PC-3 (cell line): ENCODE measurements around the gene SLC7A7. TPM values are rescaled to one million over a fixed set of nuclear protein-coding genes. Genes with fewer than 3 reads are reported as not detected.
"Not testable (repeated sequence)": the region's sequence is repeated elsewhere in the genome, so short reads cannot be mapped to it uniquely, and the experiment has no call there.

Experiments used
- ATAC-seq: fragments of 200-7000 bp; cut with Tn5 transposase; 2 replicates; pipeline ENCODE4 v1.9.1; 2020; ENCODE audit warnings: mild to moderate bottlenecking, moderate library complexity
- Bru-seq: library from RNA; stranded (reverse); fragments of 400-500 nt; gene quantifications from one replicate; lab custom pipeline; 2021; lab: Mats Ljungman, UMichigan
- BruChase-seq, 2 experiments: library from RNA; stranded (reverse); fragments of 400-500 nt; gene quantifications; one replicate each; lab custom pipeline; 2021; lab: Mats Ljungman, UMichigan
- BruUV-seq: library from RNA; stranded (reverse); fragments of 400-500 nt; replicated peaks from 2 replicates; lab custom pipeline; 2021; lab: Mats Ljungman, UMichigan
- CTCF ChIA-PET: fragments of 300-600 bp; sonication (Branson Sonifier 250); formaldehyde crosslinking; loops from one replicate; lab custom pipeline; 2022; ENCODE audit warnings: antibody characterized with exemption; lab: Charles Lee
- POLR2A ChIA-PET: fragments of 300-600 bp; sonication (Branson Sonifier 250); formaldehyde crosslinking; loops from one replicate; lab custom pipeline; 2022; ENCODE audit warnings: antibody characterized with exemption; ENCODE audit not compliant: unreplicated experiment; lab: Charles Lee
- DNase-seq: peaks from one replicate; pipeline ENCODE4 v3.0.0-alpha.2; 2015
- H2AFZ ChIP-seq: fragments of 300-600 bp; sonication (generic); 2 replicates; pipeline ENCODE4 v1.6.0; 2016; ENCODE audit warnings: antibody characterized with exemption, low read length
- H3F3A ChIP-seq: fragments of 300-600 bp; sonication (generic); one replicate; pipeline ENCODE4 v1.6.0; 2017; ENCODE audit warnings: antibody characterized with exemption, low read length, control low read depth, mild to moderate bottlenecking; ENCODE audit not compliant: unreplicated experiment
- H3K27ac ChIP-seq: fragments of 300-600 bp; sonication (generic); 2 replicates; pipeline ENCODE4 v1.5.1; 2016; ENCODE audit warnings: mild to moderate bottlenecking, low read length
- H3K27me3 ChIP-seq: fragments of 300-600 bp; sonication (generic); 2 replicates; pipeline ENCODE4 v1.6.1; 2016; ENCODE audit warnings: low read length, mixed read lengths
- H3K36me3 ChIP-seq: fragments of 300-600 bp; sonication (generic); 2 replicates; pipeline ENCODE4 v1.6.1; 2016; ENCODE audit warnings: low read depth, mixed run types, low read length, mixed read lengths
- H3K4me1 ChIP-seq: fragments of 300-600 bp; sonication (generic); 2 replicates; pipeline ENCODE4 v1.5.1; 2016; ENCODE audit warnings: low read length; ENCODE audit not compliant: insufficient read depth
- H3K4me2 ChIP-seq: fragments of 300-600 bp; sonication (generic); 2 replicates; pipeline ENCODE4 v1.6.0; 2016; ENCODE audit warnings: low read length
- H3K4me3 ChIP-seq: fragments of 300-600 bp; sonication (generic); 2 replicates; pipeline ENCODE4 v1.5.1; 2016; ENCODE audit warnings: mild to moderate bottlenecking, low read length, mixed read lengths
- H3K79me2 ChIP-seq: fragments of 300-600 bp; sonication (generic); 2 replicates; pipeline ENCODE4 v1.6.1; 2017; ENCODE audit warnings: low read length, mixed read lengths
- H3K9ac ChIP-seq: fragments of 300-600 bp; sonication (generic); 2 replicates; pipeline ENCODE4 v1.6.0; 2016; ENCODE audit warnings: mild to moderate bottlenecking, low read length
- H3K9me2 ChIP-seq: fragments of 300-600 bp; sonication (generic); replicated peaks from 2 replicates; pipeline ENCODE4 v1.6.1; 2016; ENCODE audit warnings: mixed run types, low read length, mixed read lengths
- H3K9me3 ChIP-seq: fragments of 300-600 bp; sonication (generic); 2 replicates; pipeline ENCODE4 v1.6.1; 2016; ENCODE audit warnings: low read length, mixed read lengths
- H4K20me1 ChIP-seq: fragments of 300-600 bp; sonication (generic); 2 replicates; pipeline ENCODE4 v1.6.1; 2016; ENCODE audit warnings: low read length, mixed read lengths
- EZH2 ChIP-seq: fragments of 300-600 bp; sonication (generic); IDR thresholded peaks from one replicate; pipeline ENCODE4 v1.6.1; 2017; ENCODE audit warnings: antibody characterized with exemption, mild to moderate bottlenecking, low read length; ENCODE audit not compliant: unreplicated experiment
- EZH2phosphoT487 ChIP-seq: fragments of 300-600 bp; sonication (generic); IDR thresholded peaks from 2 replicates; pipeline ENCODE4 v1.6.1; 2018; ENCODE audit warnings: mild to moderate bottlenecking, antibody characterized with exemption, low read length, borderline replicate concordance
- intact Hi-C: fragments of 100-400 bp; cut with micrococcal nuclease; formaldehyde crosslinking; loops from 2 replicates; pipeline ENCODE4 v1.9.0; 2023
- long read RNA-seq: library from polyadenylated mRNA; unstranded; transcript quantifications from one replicate; pipeline ENCODE4 v2.0.0, GENCODE V29; 2021; ENCODE audit not compliant: unreplicated experiment
- total RNA-seq: library from RNA; depleted of rRNA; stranded (reverse); fragments of >200 nt; gene quantifications from 2 replicates; pipeline ENCODE4 v1.2.3, GENCODE V29; 2014; rRNA removed
- TF ChIP-seq, protein P1 (sequence below): fragments of 300-600 bp; sonication (generic); conservative IDR thresholded peaks from 2 replicates; pipeline ENCODE4 v1.5.1; 2017; ENCODE audit warnings: antibody characterized with exemption, low read depth, mild to moderate bottlenecking, low read length

Gene SLC7A7
- total RNA-seq, result not detected in 2 replicates
- percentile 16 among the genes with signal in this experiment for Bru-seq, nascent RNA
- BruChase-seq, experiment 1, labeled RNA remaining after a 6-hour chase, result percentile 21 among the genes with signal in this experiment
- BruChase-seq, experiment 2, labeled RNA remaining after a 2-hour chase, result percentile 13 among the genes with signal in this experiment
- long read RNA-seq, partial matches to known transcripts, result 0 of 1 reads
- long read RNA-seq, other reads (novel, unspliced or antisense), result 1 of 1 reads

DNA sequence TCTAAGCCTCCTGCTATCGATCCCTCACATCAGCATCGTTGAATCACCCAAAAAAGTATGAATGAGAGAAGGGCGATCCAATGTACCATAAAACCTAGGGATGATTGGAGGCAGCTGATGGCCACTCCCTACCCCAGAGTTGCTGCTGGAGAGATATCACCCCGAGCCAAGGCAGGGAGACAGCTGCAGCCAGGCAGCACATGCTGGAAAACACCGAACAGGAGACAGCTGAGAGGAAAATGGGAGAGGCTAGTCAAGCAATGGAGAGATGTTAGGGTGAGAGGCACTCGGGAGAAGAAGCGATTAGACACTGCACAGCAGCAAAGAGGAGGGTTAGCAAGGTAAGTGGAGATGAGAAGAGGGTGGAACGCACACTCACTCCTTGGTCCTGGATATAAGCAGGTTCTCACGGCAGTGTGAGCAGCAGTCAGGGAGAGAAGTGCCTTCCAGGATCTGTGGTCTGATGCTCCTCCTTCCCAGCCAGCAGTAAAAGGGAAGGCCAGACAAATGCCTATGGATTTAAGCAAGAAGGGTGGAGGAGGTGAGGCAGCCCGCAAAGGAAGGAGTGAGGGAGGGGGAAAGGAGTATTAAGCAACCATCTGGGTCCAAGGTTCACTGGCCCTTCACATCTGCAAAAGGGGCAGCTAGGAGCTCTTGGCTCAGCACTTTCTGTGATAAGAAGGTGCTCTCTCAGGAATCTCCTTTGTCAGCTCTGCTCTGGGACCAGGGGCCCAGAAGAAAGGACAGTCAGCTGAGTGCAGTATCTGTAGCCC lies at the start of gene SLC7A7:
Gene SLC7A7, minus strand, starts transcription at position 495 of the 773 bp plus-strand sequence. CDS start 2,037 bp downstream, outside the sequence.
- ChIA-PET CTCF (no interaction called here), POLR2A (no interaction called here)
- Histone ChIP-seq H3F3A (no peaks in the 10 kb centered on the region), H3K4me1 (peaks cover 13% of the 10 kb centered on the region), H3K36me3 (no peaks in the 10 kb centered on the region), H3K4me2 (no peak within 1 kb of the TSS), H3K9ac (no peak within 1 kb of the TSS), H4K20me1 (no peaks in the 10 kb centered on the region), H3K79me2 (no peaks in the 10 kb centered on the region), H2AFZ (peak within 1 kb of the TSS; percentile 44; the same call in 1 of the 2 replicates), H3K27me3 (no peaks in the 10 kb centered on the region), H3K27ac (no peak within 1 kb of the TSS), H3K9me3 (no peaks in the 10 kb centered on the region), H3K4me3 (no peak within 1 kb of the TSS), H3K9me2 (no peaks in the 10 kb centered on the region)
- intact Hi-C loops, result loop anchor here (10.0 kb wide), 1 partner anchor 160 kb away; no protein-coding TSS in a partner anchor
- no TSS peak for BruUV-seq
- ATAC-seq, result no peak
- DNase-seq, result no peak
- TF ChIP-seq, protein P1, sequence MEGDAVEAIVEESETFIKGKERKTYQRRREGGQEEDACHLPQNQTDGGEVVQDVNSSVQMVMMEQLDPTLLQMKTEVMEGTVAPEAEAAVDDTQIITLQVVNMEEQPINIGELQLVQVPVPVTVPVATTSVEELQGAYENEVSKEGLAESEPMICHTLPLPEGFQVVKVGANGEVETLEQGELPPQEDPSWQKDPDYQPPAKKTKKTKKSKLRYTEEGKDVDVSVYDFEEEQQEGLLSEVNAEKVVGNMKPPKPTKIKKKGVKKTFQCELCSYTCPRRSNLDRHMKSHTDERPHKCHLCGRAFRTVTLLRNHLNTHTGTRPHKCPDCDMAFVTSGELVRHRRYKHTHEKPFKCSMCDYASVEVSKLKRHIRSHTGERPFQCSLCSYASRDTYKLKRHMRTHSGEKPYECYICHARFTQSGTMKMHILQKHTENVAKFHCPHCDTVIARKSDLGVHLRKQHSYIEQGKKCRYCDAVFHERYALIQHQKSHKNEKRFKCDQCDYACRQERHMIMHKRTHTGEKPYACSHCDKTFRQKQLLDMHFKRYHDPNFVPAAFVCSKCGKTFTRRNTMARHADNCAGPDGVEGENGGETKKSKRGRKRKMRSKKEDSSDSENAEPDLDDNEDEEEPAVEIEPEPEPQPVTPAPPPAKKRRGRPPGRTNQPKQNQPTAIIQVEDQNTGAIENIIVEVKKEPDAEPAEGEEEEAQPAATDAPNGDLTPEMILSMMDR, result no peak
- no peak for TF ChIP-seq EZH2phosphoT487
- TF ChIP-seq EZH2, result no peak

DNA sequence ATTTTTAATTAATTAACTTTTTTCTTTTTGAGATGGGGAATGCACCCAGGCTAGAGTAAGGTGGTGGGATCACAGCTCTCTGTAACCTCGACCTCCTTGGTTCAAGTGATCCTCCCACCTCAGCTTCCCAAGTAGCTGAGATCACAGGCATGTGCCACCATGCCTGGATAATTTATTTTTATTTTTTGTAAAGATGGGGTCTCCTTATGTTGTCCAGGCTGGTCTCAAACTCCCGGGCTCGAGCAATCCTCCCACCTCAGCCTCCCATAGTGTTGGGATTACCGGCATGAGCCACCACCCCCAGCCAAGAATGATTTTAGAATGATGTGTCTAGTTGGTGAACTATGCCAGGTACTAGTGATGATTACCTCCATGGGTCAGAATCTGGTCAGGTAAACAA lies 49.7 kb upstream of the SLC7A7 start:
- ChIA-PET CTCF (no interaction called here), POLR2A (no interaction called here)
- Histone ChIP-seq H3K9ac (no peak overlapping the region), H3K9me3 (no peaks in the 10 kb centered on the region), H3K36me3 (no peaks in the 10 kb centered on the region), H3K27me3 (no peaks in the 10 kb centered on the region), H3K4me1 (no peaks in the 10 kb centered on the region), H3K9me2 (no peaks in the 10 kb centered on the region), H3F3A (no peaks in the 10 kb centered on the region), H2AFZ (no peak overlapping the region), H3K4me2 (no peak overlapping the region), H3K79me2 (no peaks in the 10 kb centered on the region), H4K20me1 (no peaks in the 10 kb centered on the region), H3K27ac (no peak overlapping the region), H3K4me3 (no peak overlapping the region)
- intact Hi-C loops, result no loop called here
- ATAC-seq (no peak), DNase-seq (no peak)
- no TSS peak for BruUV-seq
- TF ChIP-seq, protein P1, result no peak
- TF ChIP-seq EZH2, result no peak
- TF ChIP-seq EZH2phosphoT487, result no peak

DNA sequence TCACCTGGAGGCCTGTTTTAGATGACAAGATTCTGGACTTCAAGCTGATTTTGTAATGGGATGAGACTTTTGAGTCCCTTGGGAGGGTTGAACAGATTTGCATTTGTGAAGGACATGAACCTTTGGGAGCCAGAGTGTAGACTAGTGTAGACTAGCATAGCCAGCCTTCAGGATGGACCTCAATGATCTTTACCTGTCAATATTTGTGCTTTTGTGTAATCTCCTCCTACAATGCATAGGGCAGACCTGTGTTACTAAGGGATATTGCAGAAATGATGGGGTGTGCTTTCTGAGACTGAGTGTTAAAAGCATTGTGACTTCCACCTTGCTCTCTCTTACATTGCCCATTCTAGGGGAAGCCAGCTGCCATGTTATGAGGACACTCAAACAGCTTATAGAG lies 46.4 kb upstream of the SLC7A7 start:
- no peak overlapping the region for H3K4me2 ChIP-seq
- BruUV-seq, result no TSS peak
- H4K20me1 ChIP-seq, result no peaks in the 10 kb centered on the region
- no peaks in the 10 kb centered on the region for H3K36me3 ChIP-seq
- CTCF ChIA-PET, result no interaction called here
- H3K4me1 ChIP-seq, result no peaks in the 10 kb centered on the region
- TF ChIP-seq EZH2phosphoT487 (no peak), EZH2 (no peak)
- TF ChIP-seq, protein P1, result no peak
- ATAC-seq, result no peak
- no peak overlapping the region for H2AFZ ChIP-seq
- DNase-seq, result no peak
- no peaks in the 10 kb centered on the region for H3F3A ChIP-seq
- H3K27ac ChIP-seq, result no peak overlapping the region
- no peaks in the 10 kb centered on the region for H3K79me2 ChIP-seq
- H3K4me3 ChIP-seq, result no peak overlapping the region
- POLR2A ChIA-PET, result no interaction called here
- H3K9me3 ChIP-seq, result no peaks in the 10 kb centered on the region
- H3K9me2 ChIP-seq, result no peaks in the 10 kb centered on the region
- no peaks in the 10 kb centered on the region for H3K27me3 ChIP-seq
- intact Hi-C loops, result no loop called here
- H3K9ac ChIP-seq, result no peak overlapping the region

DNA sequence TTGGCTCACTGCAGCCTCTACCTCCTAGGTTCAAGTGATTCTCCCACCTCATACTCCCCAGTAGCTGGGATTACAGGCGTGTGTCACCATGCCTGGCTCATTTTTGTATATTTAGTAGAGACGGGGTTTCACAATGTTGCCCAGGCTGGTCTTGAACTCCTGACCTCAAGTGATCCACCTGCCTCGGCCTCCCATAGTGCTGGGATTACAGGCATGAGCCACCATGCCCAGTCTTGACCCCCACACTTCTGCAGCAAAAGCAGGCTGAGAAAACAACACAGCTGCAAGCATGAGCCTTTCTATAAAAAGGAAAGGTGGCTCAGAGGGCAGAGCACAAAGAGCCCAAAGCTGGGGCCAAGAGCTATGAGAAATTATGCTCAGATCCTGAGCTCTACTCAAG lies 45.1 kb upstream of the SLC7A7 start:
- H3K27ac ChIP-seq, H3K36me3 ChIP-seq, BruUV-seq, H3K4me2 ChIP-seq, H3K9me2 ChIP-seq, H3K27me3 ChIP-seq, H3K4me1 ChIP-seq, H2AFZ ChIP-seq, H4K20me1 ChIP-seq, H3K9me3 ChIP-seq, H3K9ac ChIP-seq, DNase-seq, H3K4me3 ChIP-seq, ATAC-seq, intact Hi-C loops, H3K79me2 ChIP-seq, H3F3A ChIP-seq: not testable (repeated sequence)
- ChIA-PET POLR2A (interaction anchor here (0.6 kb wide), 2 partner anchors 234 to 271 kb away, joined by 5 to 17 read pairs; no protein-coding TSS in a partner anchor), CTCF (interaction anchor here (0.7 kb wide), 1 partner anchor 182 kb away, joined by 3 read pairs; no protein-coding TSS in a partner anchor)
